Ascending aorta (tissue), 2 donors: Measurements from ENCODE around the gene HVCN1. TPM values are rescaled to one million over a fixed set of nuclear protein-coding genes. Genes with fewer than 3 reads are reported as not detected.
"Not testable (repeated sequence)": the region's sequence is repeated elsewhere in the genome, so short reads cannot be mapped to it uniquely, and the experiment has no call there.

Source experiments
- DNase-seq, 2 donors: peaks; one replicate each; pipeline ENCODE4 v3.0.0-alpha.2; 2019; ENCODE audit warnings: low spot score in 2 of 2
- H3K27ac ChIP-seq, 2 donors: fragments of 200-600 bp; sonication (generic); one replicate each; pipeline ENCODE4 v1.5.1; 2016 to 2017; ENCODE audit warnings: mild to moderate bottlenecking in 1 of 2
- H3K27me3 ChIP-seq: fragments of 200-600 bp; sonication (generic); one replicate; pipeline ENCODE4 v1.5.1; 2017
- H3K36me3 ChIP-seq, 2 donors: fragments of 200-600 bp; sonication (generic); one replicate each; pipeline ENCODE4 v1.5.1; 2016
- H3K4me1 ChIP-seq, 2 donors: fragments of 200-600 bp; sonication (generic); one replicate each; pipeline ENCODE4 v1.5.1; 2016 to 2017; ENCODE audit warnings: mild to moderate bottlenecking in 1 of 2
- H3K4me3 ChIP-seq, 2 donors: fragments of 200-600 bp; sonication (generic); one replicate each; pipeline ENCODE4 v1.5.1; 2016 to 2017; ENCODE audit warnings: mild to moderate bottlenecking in 1 of 2
- H3K9me3 ChIP-seq, 2 donors: fragments of 200-600 bp; sonication (generic); one replicate each; pipeline ENCODE4 v1.5.1; 2016
- intact Hi-C: fragments of 100-400 bp; cut with DNase I; formaldehyde crosslinking; loops from one replicate; pipeline ENCODE4 v1.15.1; 2023
- total RNA-seq: library from RNA; depleted of rRNA; stranded (reverse); fragments of >200 nt; gene quantifications from one replicate; pipeline ENCODE4 v1.1.0, GENCODE V29; 2016
- TF ChIP-seq, protein P1 (sequence below), 3 experiments: fragments of 200-600 bp in 2 of 3; fragments of 450-650 bp in 1 of 3; sonication (generic) in 2 of 3; IDR thresholded peaks; one replicate each; pipeline ENCODE4 v1.5.1; 2016 to 2019; ENCODE audit warnings: antibody characterized with exemption in 3 of 3, mild to moderate bottlenecking in 1 of 3, moderate library complexity in 1 of 3

Gene HVCN1, protein sequence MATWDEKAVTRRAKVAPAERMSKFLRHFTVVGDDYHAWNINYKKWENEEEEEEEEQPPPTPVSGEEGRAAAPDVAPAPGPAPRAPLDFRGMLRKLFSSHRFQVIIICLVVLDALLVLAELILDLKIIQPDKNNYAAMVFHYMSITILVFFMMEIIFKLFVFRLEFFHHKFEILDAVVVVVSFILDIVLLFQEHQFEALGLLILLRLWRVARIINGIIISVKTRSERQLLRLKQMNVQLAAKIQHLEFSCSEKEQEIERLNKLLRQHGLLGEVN
- 1.3 TPM for total RNA-seq

DNA sequence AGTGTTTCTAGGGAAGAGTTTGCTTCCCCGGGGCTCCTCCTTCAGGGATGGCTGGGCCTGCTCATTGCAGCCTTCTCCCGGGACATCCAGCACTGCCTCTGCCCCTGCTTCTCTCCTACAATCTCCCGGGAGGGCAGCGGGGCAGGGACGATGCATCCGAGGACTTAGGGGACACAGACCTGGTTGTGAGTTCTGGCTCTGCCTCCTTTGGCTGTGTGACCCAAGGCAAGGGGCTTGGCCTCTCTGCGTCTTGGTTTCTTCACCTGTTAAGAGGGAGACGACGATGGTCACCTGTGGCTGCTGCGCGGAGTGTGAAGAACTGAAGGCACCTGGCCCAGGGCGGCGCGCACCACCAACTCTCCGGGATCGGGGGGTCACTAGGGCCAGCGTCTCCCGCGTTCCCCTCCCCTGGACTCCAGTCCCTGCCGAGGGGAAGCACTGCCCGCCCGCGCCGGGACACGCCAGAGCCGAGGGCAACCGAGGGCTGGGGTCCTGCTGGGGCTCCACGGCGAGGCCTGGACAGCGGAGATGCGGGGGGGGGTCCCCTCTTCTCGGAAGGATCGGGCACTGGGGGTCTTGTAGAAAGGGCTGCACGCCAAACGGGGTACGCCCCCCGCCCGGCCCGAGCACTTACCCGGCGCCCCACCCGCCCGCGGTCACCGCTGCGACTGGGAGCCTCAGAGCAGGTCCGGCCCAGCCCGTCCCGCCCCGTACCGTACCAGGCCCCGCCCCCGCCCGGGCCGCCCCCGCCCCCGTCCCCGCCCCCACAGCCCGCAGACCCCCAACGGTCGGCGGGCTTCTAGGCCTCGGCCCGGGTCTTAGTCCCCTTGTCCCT lies at the start of gene HVCN1:
Gene HVCN1 (minus strand): TSS at position 670 of the 835 bp plus-strand sequence. CDS start 5,870 bp downstream, outside the sequence.
- Histone ChIP-seq H3K27me3 (no peaks in the 10 kb centered on the region), H3K36me3 (no peaks in the 10 kb centered on the region), H3K9me3 (no peaks in the 10 kb centered on the region), H3K4me1 (peaks cover 0 to 12% of the 10 kb centered on the region in 2 donors), H3K4me3 (peak within 1 kb of the TSS; percentile 73 to 87), H3K27ac (peak within 1 kb of the TSS; percentile 66)
- peak in 1 of 2 donors; percentile 75 for DNase-seq
- TF ChIP-seq, protein P1, sequence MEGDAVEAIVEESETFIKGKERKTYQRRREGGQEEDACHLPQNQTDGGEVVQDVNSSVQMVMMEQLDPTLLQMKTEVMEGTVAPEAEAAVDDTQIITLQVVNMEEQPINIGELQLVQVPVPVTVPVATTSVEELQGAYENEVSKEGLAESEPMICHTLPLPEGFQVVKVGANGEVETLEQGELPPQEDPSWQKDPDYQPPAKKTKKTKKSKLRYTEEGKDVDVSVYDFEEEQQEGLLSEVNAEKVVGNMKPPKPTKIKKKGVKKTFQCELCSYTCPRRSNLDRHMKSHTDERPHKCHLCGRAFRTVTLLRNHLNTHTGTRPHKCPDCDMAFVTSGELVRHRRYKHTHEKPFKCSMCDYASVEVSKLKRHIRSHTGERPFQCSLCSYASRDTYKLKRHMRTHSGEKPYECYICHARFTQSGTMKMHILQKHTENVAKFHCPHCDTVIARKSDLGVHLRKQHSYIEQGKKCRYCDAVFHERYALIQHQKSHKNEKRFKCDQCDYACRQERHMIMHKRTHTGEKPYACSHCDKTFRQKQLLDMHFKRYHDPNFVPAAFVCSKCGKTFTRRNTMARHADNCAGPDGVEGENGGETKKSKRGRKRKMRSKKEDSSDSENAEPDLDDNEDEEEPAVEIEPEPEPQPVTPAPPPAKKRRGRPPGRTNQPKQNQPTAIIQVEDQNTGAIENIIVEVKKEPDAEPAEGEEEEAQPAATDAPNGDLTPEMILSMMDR (IDR thresholded peaks at IDR 0.05): no peak
- intact Hi-C loops: loop anchor here (10.0 kb wide), 1 partner anchor 196 kb away; no protein-coding TSS in a partner anchor

DNA sequence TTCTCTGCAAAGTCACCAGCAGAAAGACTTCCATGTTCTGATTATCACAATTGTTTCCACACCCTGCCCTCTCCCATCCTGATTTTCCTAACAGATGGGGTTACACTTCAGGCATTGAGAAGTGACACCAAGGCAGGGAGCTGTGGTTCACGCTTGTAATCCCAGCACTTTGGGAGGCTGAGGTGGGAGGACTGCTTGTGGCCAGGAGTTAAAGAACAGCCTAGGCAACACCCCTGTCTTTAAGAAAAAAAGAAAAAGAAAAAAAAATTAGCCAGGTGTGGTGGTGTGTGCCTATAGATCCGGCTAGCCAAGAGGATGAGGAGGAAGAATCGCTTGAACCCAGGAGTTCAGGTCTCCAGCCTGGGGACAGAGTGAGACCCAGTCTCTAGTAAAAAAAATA lies 48.6 kb upstream of the HVCN1 start:
- peaks cover 6 to 7% of the 10 kb centered on the region in 2 donors for H3K36me3 ChIP-seq
- H3K27me3 ChIP-seq: no peaks in the 10 kb centered on the region
- H3K4me3 ChIP-seq: no peak overlapping the region
- intact Hi-C loops: no loop called here
- H3K9me3 ChIP-seq: no peaks in the 10 kb centered on the region
- peaks cover 5 to 36% of the 10 kb centered on the region in 2 donors for H3K4me1 ChIP-seq
- no peak for DNase-seq
- H3K27ac ChIP-seq: no peak overlapping the region
- TF ChIP-seq, protein P1 (IDR thresholded peaks at IDR 0.05): no peak

DNA sequence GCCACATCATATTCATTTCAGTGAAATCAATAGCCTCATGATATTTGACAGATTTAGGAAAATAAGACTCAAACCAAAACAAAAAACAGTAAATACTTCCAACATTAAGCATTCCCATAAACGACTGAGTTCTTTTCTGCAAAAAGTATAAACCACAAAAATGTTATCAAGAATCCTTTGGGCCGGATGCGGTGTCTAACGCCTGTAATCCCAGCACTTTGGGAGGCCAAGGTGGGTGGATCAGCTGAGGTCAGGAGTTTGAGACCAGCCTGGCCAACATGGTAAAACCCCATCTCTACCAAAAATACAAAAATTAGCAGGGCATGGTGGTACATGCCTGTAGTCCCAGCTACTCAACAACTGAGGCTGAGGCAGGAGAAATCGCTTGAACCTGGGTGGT lies 48.1 kb upstream of the HVCN1 start:
- DNase-seq, H3K27me3 ChIP-seq, H3K9me3 ChIP-seq, H3K27ac ChIP-seq, intact Hi-C loops, H3K4me3 ChIP-seq, H3K36me3 ChIP-seq: not testable (repeated sequence)
- peaks cover 5 to 40% of the 10 kb centered on the region in 2 donors for H3K4me1 ChIP-seq

DNA sequence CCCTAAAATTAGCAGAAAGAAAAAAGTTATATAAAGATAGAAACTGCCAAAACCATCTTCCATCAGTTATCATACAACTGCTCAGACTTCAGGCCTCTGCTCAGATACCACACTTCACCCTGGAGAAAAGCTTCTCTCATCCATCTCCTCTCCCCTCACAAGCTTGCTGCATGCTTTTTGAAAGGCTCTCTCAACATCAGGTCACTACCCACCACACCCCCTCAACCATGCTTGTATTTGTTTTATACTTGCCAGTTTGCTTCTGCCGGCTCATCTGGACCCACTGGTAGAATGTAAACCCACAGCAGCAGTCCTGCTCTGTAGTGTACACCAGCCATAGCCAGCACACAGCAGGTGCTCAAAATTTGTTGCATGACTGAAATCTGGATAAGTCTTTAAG lies 45.0 kb upstream of the HVCN1 start:
- DNase-seq: no peak
- no peaks in the 10 kb centered on the region for H3K9me3 ChIP-seq
- no peak overlapping the region for H3K27ac ChIP-seq
- peaks cover 23 to 36% of the 10 kb centered on the region in 2 donors for H3K36me3 ChIP-seq
- TF ChIP-seq, protein P1 (IDR thresholded peaks at IDR 0.05): no peak
- intact Hi-C loops: no loop called here
- no peak overlapping the region for H3K4me3 ChIP-seq
- H3K4me1 ChIP-seq: peaks cover 5 to 19% of the 10 kb centered on the region in 2 donors
- no peaks in the 10 kb centered on the region for H3K27me3 ChIP-seq

DNA sequence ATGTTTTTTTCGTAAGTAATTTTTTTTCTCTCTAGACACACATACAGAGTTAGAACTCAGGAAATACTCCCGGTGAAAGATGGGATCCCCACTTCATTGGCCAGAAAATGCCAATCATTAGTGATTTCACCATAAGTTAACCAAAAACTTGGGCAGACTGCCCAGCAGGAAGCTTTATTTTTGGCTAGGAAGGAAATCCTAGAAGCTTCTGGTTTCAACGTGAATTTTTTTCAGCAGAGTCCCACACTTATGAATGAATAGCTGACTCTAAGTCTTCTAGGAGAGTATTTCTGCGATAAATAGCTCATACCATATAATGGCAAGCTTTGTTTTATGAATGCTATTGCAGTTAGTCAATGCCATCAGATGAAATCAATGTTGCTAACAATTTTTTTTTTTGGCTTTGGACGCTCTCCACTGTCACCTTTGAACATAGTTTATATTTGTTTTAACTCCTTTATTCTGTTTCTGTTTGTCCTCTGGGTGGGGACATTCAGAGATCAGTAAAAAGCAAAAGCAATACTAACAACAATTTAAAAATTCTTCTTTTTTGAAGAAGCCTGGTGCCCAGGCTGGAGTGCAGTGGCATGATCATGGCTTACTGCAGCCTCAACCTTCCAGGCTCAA lies 44.3 kb upstream of the HVCN1 start:
- peaks cover 29 to 41% of the 10 kb centered on the region in 2 donors for H3K36me3 ChIP-seq
- peaks cover 5 to 19% of the 10 kb centered on the region in 2 donors for H3K4me1 ChIP-seq
- no peaks in the 10 kb centered on the region for H3K9me3 ChIP-seq
- no peaks in the 10 kb centered on the region for H3K27me3 ChIP-seq
- DNase-seq: no peak
- TF ChIP-seq, protein P1 (IDR thresholded peaks at IDR 0.05): no peak
- no peak overlapping the region for H3K27ac ChIP-seq
- intact Hi-C loops: no loop called here
- no peak overlapping the region for H3K4me3 ChIP-seq
